Fibroblast of pulmonary artery (primary cell): Measurements from ENCODE around the gene TMEM266.

Experiments used
- DNase-seq: peaks from one replicate; pipeline ENCODE4 v3.0.0-alpha.2; 2010; ENCODE audit warnings: low read depth
- H3K4me3 ChIP-seq: replicated peaks from 2 replicates; pipeline ENCODE4 v1.5.1; 2011; ENCODE audit warnings: low read depth, mild to moderate bottlenecking, control low read depth, low read length, moderate library complexity
- CTCF ChIP-seq: IDR thresholded peaks from 2 replicates; pipeline ENCODE4 v1.5.1; 2011; ENCODE audit warnings: mild to moderate bottlenecking, control low read depth, low read length, inconsistent platforms; ENCODE audit errors: missing control alignments

Gene TMEM266

GRCh38 chr15:76150971-76151598 lies 91.3 kb downstream of the TMEM266 start:
- peak; percentile 69 for DNase-seq
- no peak overlapping the region for H3K4me3 ChIP-seq
- TF ChIP-seq CTCF: peak; percentile 94

GRCh38 chr15:76151599-76151974 lies 91.8 kb downstream of the TMEM266 start:
- H3K4me3 ChIP-seq: no peak overlapping the region
- DNase-seq: no peak
- no peak for TF ChIP-seq CTCF

- TF ChIP-seq CTCF: no peak
- H3K4me3 ChIP-seq: no peak overlapping the region
- DNase-seq: no peak
Observed at GRCh38 chr15:76152197-76152596, 92.4 kb downstream of the TMEM266 start.

- no peak for TF ChIP-seq CTCF
Observed at GRCh38 chr15:76153241-76154197, 93.7 kb downstream of the TMEM266 start.

GRCh38 chr15:76155731-76156130 lies 95.9 kb downstream of the TMEM266 start:
- no peak for TF ChIP-seq CTCF
- DNase-seq: no peak
- no peak overlapping the region for H3K4me3 ChIP-seq

More at GRCh38 chr15:76153241-76154197, 93.7 kb downstream of the TMEM266 start:
- H3K4me3 ChIP-seq: no peak overlapping the region
- no peak for DNase-seq

GRCh38 chr15:76158226-76158625 lies 98.4 kb downstream of the TMEM266 start:
- no peak for DNase-seq
- H3K4me3 ChIP-seq: no peak overlapping the region
- TF ChIP-seq CTCF: no peak

- DNase-seq: no peak
- H3K4me3 ChIP-seq: no peak overlapping the region
- TF ChIP-seq CTCF: no peak
Observed at GRCh38 chr15:76158815-76159214, 99.0 kb downstream of the TMEM266 start.
